ENCODE data around the gene VAMP2.

VAMP2 gene

GRCh38 chr17:8122924-8123694 is 39.6 kb downstream of the VAMP2 start:
- no peak for DNase-seq (ENCODE audit: low spot score)

- DNase-seq (ENCODE audit: low spot score) = no peak
These were observed 40.3 kb downstream of the VAMP2 start for GRCh38 chr17:8122422-8122923.

- no peak for DNase-seq (ENCODE audit: low spot score)
These were observed 40.9 kb downstream of the VAMP2 start for GRCh38 chr17:8121681-8122421.

GRCh38 chr17:8121407-8121680 is 41.4 kb downstream of the VAMP2 start:
- DNase-seq (ENCODE audit: low spot score) = no peak

- DNase-seq (ENCODE audit: low spot score) = no peak
These were observed 42.0 kb downstream of the VAMP2 start for GRCh38 chr17:8120520-8121406.

- DNase-seq (ENCODE audit: low spot score) = no peak
These were observed 42.9 kb downstream of the VAMP2 start for GRCh38 chr17:8119581-8120519.

GRCh38 chr17:8118769-8119580 is 43.8 kb downstream of the VAMP2 start:
- DNase-seq (ENCODE audit: low spot score) = peak; percentile 82

GRCh38 chr17:8117980-8118768 is 44.6 kb downstream of the VAMP2 start, which contains the start of gene ALOXE3:
Gene ALOXE3 (minus strand): TSS chr17:8118514. CDS start chr17:8117990, 524 bp downstream.
- DNase-seq (ENCODE audit: low spot score) = no peak

- DNase-seq (ENCODE audit: low spot score) = no peak
These were observed 45.3 kb downstream of the VAMP2 start for GRCh38 chr17:8117367-8117979.

GRCh38 chr17:8116776-8117175 is 46.0 kb downstream of the VAMP2 start:
- no peak for DNase-seq (ENCODE audit: low spot score)

- no peak for DNase-seq (ENCODE audit: low spot score)
These were observed 51.8 kb downstream of the VAMP2 start for GRCh38 chr17:8110907-8111306.

- DNase-seq (ENCODE audit: low spot score) = no peak
These were observed 52.3 kb downstream of the VAMP2 start for GRCh38 chr17:8110456-8110804.

GRCh38 chr17:8109661-8110455 is 52.9 kb downstream of the VAMP2 start:
- DNase-seq (ENCODE audit: low spot score) = peak; percentile 84
